ENCODE results near the gene LRRC36.

GRCh38 chr16:67336116-67336515 lies 9.5 kb downstream of the LRRC36 start:
- TF ChIP-seq PATZ1 (tag by site-specific recombination; IDR thresholded peaks at IDR 0.05) (no peak), SALL2 (tag by site-specific recombination; IDR thresholded peaks at IDR 0.05; ENCODE audit: borderline replicate concordance) (no peak), CTCF (tag by site-specific recombination; IDR thresholded peaks at IDR 0.05) (no peak), ZNF830 (tag by site-specific recombination; IDR thresholded peaks at IDR 0.05; ENCODE audit: low read depth) (no peak), REPIN1 (tag by site-specific recombination; IDR thresholded peaks at IDR 0.05; ENCODE audit: low read depth) (no peak), ZNF585B (tag by site-specific recombination; IDR thresholded peaks at IDR 0.05) (no peak), SETDB1 (IDR thresholded peaks at IDR 0.05; ENCODE audit: insufficient read length, low read length) (no peak), ZNF426 (tag by site-specific recombination; IDR thresholded peaks at IDR 0.05) (no peak), ZNF248 (tag by site-specific recombination; IDR thresholded peaks at IDR 0.05) (no peak), ZNF146 (tag by site-specific recombination; IDR thresholded peaks at IDR 0.05) (no peak)
